Measurements from ENCODE around the gene NCKAP5L. TPM values are rescaled to one million over a fixed set of nuclear protein-coding genes. Genes with fewer than 3 reads are reported as not detected.

Gene NCKAP5L
- total and polyA plus RNA-seq, 9 of the 15 experiments (the other 6 are each of a cell fraction or from before 2014, with no cell fraction given): 0.01 to 14.4 (median 3.7) TPM

DNA sequence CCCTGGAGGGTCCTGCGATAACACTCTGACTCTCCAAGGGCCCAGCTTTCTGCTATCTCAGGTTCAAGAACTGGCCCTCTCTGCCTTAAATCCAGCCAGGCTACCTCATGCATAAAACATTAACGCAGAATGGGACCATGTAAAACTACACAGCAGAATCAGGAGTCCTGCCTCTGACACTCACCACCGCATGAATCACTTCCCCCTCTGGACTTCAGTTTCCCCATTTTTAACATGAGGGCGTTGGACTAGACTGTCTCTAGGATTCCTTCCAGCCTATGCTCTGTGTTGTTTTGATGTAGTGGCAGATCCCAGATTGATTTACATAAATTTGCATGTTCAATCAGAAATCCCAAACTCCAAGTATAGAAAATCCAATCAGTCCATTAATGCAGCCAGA lies 3.3 kb downstream of the NCKAP5L start:
- Histone ChIP-seq H2AFZ (ENCODE audit: low read depth, low read length) (no peak overlapping the region), H3K4me1 (replicated peaks in 1 of 2; ENCODE audit: control insufficient read depth in 2 of 2, insufficient read depth in 2 of 2, low read length in 2 of 2) (peaks cover 14 to 35% of the 10 kb centered on the region in 2 experiments), H3K4me2 (ENCODE audit: insufficient read depth, low read length) (no peak overlapping the region), H3K9ac (ENCODE audit: insufficient read depth in 1 of 2, low read depth in 2 of 2, low read length in 2 of 2) (peak overlapping the region in 1 of 2 experiments; percentile 68; a peak in 1 of 4 replicates), H3K9me3 (replicated peaks; ENCODE audit: control insufficient read depth, insufficient read depth, low read depth, low read length) (no peaks in the 10 kb centered on the region), H3K27ac (ENCODE audit: extremely low read depth, low read depth, low read length) (no peak overlapping the region), H3K79me2 (ENCODE audit: control insufficient read depth, insufficient read depth, low read length) (peaks cover 9% of the 10 kb centered on the region; the same call in 2 of the 3 replicates), H3K4me3 (no peak overlapping the region), H4K20me1 (replicated peaks; ENCODE audit: control insufficient read depth, insufficient read depth, low read length) (peaks cover 10% of the 10 kb centered on the region; the same call in 1 of the 2 replicates), H3K36me3 (ENCODE audit: control insufficient read depth, insufficient read depth, low read length) (peaks cover 3% of the 10 kb centered on the region; the same call in 1 of the 3 replicates), H3K27me3 (ENCODE audit: control insufficient read depth in 2 of 2, insufficient read depth in 2 of 2, low read length in 2 of 2) (no peaks in the 10 kb centered on the region), H3K9me1 (ENCODE audit: control insufficient read depth, insufficient read depth, low read length) (no peaks in the 10 kb centered on the region)
- no TSS peak for BruUV-seq (replicated peaks)
- 43% methylated on average over 4 of the region's 4 CpGs for WGBS (ENCODE audit: insufficient coverage, low coverage, missing lambda C conversion rate)
- POLR2A ChIA-PET: interaction anchor here (0.6 to 0.8 kb wide), 2 partner anchors 14 to 372 kb away, joined by 3 read pairs; no protein-coding TSS in a partner anchor
- ATAC-seq: no peak
- in situ Hi-C loops (cut with MboI) (no loop called here), intact Hi-C loops (cut with micrococcal nuclease) (no loop called here)
- DNase-seq (ENCODE audit: extremely low read depth in 1 of 4, low spot score in 3 of 4): no peak
- TF ChIP-seq PRPF4 (IDR thresholded peaks at IDR 0.05; ENCODE audit: insufficient read depth, low read depth, low read length, poor library complexity, severe bottlenecking) (no peak), YBX1 (IDR thresholded peaks at IDR 0.05) (no peak), SPI1 (IDR thresholded peaks at IDR 0.05; ENCODE audit: borderline replicate concordance, low read depth, low read length) (peak; percentile 44; the same call in 1 of the 2 replicates), CC2D1A (IDR thresholded peaks at IDR 0.05) (no peak)
- TF ChIP-seq, protein P1, sequence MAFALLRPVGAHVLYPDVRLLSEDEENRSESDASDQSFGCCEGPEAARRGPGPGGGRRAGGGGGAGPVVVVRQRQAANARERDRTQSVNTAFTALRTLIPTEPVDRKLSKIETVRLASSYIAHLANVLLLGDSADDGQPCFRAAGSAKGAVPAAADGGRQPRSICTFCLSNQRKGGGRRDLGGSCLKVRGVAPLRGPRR (CRISPR knock-in tag; IDR thresholded peaks at IDR 0.05): no peak
- peak; percentile 59 for FAIRE-seq
- CTCF ChIA-PET (ENCODE audit: low intra/inter-chr PET ratio): no interaction called here

DNA sequence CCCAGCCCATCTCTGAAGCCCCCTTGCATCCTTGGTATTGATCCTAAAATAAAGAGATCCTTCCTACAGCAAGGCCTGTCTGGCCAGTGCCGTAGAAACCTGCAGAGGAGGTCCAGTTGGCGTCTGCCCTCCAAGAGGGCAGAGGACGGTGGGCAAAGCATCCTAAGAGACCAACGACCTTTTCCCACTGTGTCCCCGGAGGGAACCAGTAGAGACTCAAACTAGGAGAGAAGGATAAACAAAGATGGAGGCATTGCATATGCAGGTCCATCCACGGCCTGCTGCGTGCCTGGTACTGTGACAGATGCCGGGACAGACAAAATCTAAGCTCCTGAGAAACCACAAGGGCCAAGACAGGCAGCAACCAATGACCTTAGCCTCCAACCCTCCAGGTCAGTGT lies 3.8 kb downstream of the NCKAP5L start:
- no peak overlapping the region for H3K4me2 ChIP-seq (ENCODE audit: insufficient read depth, low read length)
- peaks cover 9% of the 10 kb centered on the region; the same call in 2 of the 3 replicates for H3K79me2 ChIP-seq (ENCODE audit: control insufficient read depth, insufficient read depth, low read length)
- H3K4me1 ChIP-seq (replicated peaks in 1 of 2; ENCODE audit: control insufficient read depth in 2 of 2, insufficient read depth in 2 of 2, low read length in 2 of 2): peaks cover 14 to 34% of the 10 kb centered on the region in 2 experiments
- in situ Hi-C loops (cut with MboI) (no loop called here), intact Hi-C loops (cut with micrococcal nuclease) (no loop called here)
- H3K27ac ChIP-seq (ENCODE audit: extremely low read depth, low read depth, low read length): no peak overlapping the region
- no peaks in the 10 kb centered on the region for H3K27me3 ChIP-seq (ENCODE audit: control insufficient read depth in 2 of 2, insufficient read depth in 2 of 2, low read length in 2 of 2)
- peaks cover 10% of the 10 kb centered on the region; the same call in 1 of the 2 replicates for H4K20me1 ChIP-seq (replicated peaks; ENCODE audit: control insufficient read depth, insufficient read depth, low read length)
- H3K4me3 ChIP-seq: no peak overlapping the region
- 74% methylated on average over 8 of the region's 8 CpGs for WGBS (ENCODE audit: insufficient coverage, low coverage, missing lambda C conversion rate)
- peak overlapping the region in 1 of 2 experiments; percentile 59; a peak in 1 of 4 replicates for H3K9ac ChIP-seq (ENCODE audit: insufficient read depth in 1 of 2, low read depth in 2 of 2, low read length in 2 of 2)
- H2AFZ ChIP-seq (ENCODE audit: low read depth, low read length): no peak overlapping the region
- BruUV-seq (replicated peaks): no TSS peak
- ChIA-PET CTCF (ENCODE audit: low intra/inter-chr PET ratio) (no interaction called here), POLR2A (no interaction called here)
- FAIRE-seq (no peak), ATAC-seq (no peak), DNase-seq (ENCODE audit: extremely low read depth in 1 of 4, low spot score in 3 of 4) (no peak)
- peaks cover 3% of the 10 kb centered on the region; the same call in 1 of the 3 replicates for H3K36me3 ChIP-seq (ENCODE audit: control insufficient read depth, insufficient read depth, low read length)
- no peaks in the 10 kb centered on the region for H3K9me1 ChIP-seq (ENCODE audit: control insufficient read depth, insufficient read depth, low read length)
- no peaks in the 10 kb centered on the region for H3K9me3 ChIP-seq (replicated peaks; ENCODE audit: control insufficient read depth, insufficient read depth, low read depth, low read length)
- TF ChIP-seq, protein P2, sequence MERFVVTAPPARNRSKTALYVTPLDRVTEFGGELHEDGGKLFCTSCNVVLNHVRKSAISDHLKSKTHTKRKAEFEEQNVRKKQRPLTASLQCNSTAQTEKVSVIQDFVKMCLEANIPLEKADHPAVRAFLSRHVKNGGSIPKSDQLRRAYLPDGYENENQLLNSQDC (CRISPR knock-in tag; IDR thresholded peaks at IDR 0.05): no peak
- no peak for TF ChIP-seq ZNF316 (IDR thresholded peaks at IDR 0.05)
- TF ChIP-seq, protein P3, sequence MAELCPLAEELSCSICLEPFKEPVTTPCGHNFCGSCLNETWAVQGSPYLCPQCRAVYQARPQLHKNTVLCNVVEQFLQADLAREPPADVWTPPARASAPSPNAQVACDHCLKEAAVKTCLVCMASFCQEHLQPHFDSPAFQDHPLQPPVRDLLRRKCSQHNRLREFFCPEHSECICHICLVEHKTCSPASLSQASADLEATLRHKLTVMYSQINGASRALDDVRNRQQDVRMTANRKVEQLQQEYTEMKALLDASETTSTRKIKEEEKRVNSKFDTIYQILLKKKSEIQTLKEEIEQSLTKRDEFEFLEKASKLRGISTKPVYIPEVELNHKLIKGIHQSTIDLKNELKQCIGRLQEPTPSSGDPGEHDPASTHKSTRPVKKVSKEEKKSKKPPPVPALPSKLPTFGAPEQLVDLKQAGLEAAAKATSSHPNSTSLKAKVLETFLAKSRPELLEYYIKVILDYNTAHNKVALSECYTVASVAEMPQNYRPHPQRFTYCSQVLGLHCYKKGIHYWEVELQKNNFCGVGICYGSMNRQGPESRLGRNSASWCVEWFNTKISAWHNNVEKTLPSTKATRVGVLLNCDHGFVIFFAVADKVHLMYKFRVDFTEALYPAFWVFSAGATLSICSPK (IDR thresholded peaks at IDR 0.05; ENCODE audit: borderline replicate concordance): no peak
- TF ChIP-seq KAT2B (IDR thresholded peaks at IDR 0.05; ENCODE audit: low read depth, low read length): no peak
- TF ChIP-seq ZNF197 (CRISPR knock-in tag; IDR thresholded peaks at IDR 0.05; ENCODE audit: low read depth): no peak
- no peak for TF ChIP-seq ZNF12 (CRISPR knock-in tag; IDR thresholded peaks at IDR 0.05)
- TF ChIP-seq ZNF76 (CRISPR knock-in tag; IDR thresholded peaks at IDR 0.05; ENCODE audit: borderline replicate concordance): no peak
- no peak for TF ChIP-seq SIX5 (IDR thresholded peaks at IDR 0.05; ENCODE audit: borderline replicate concordance in 1 of 2, insufficient read depth in 1 of 2, low read depth in 1 of 2, low read length in 2 of 2)

Data from K562 (cell line).